Medulla oblongata (tissue), 1 donor: ENCODE data around the gene MECP2.
A peak's percentile ranks its signal among the peaks of the same experiment; 100 is the strongest.
"Not testable (repeated sequence)": the region's sequence is repeated elsewhere in the genome, so short reads cannot be mapped to it uniquely, and the experiment has no call there.

Source experiments
- DNase-seq: peaks from one replicate; pipeline ENCODE4 v3.0.0-alpha.2; 2015; ENCODE audit errors: extremely low spot score

The MECP2 gene

GRCh38 chrX:154017766-154018517, 79.6 kb downstream of the MECP2 start:
- DNase-seq = no peak

DNA sequence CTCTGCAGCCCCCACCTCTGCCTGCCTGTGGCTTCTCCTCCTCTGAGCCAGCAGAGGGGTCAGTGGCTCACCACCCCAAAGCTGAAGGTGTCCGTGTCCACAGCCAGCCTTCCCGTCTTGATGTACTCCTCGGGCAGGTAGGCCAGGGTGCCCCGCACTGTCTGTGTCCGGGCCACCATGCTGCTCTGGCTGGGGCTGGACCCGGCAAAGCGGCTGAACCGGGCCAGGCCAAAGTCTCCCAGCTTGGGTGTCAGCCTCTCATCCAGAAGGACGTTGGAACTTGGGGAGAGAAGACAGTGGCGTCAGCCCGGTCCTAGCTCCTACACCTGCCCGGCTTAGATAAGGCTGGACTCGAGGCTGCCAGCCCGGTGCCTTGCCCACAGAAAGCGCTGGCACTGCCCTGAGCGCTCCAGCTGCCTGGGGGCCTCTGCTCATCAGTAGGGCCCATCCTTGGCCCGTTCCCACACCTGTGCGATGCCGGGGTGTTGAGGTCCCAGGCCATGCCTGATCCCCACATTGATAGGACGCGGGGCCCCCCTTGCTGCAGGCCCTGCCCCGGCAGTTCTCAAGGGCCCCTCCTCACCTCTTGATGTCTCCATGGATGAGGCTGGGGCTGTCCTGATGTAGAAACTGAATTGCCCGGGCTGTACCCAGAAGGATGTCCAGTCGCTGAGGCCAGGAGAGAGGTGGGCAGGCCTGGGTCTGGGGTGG, 81.0 kb downstream of the MECP2 start:
- no peak for DNase-seq

DNA sequence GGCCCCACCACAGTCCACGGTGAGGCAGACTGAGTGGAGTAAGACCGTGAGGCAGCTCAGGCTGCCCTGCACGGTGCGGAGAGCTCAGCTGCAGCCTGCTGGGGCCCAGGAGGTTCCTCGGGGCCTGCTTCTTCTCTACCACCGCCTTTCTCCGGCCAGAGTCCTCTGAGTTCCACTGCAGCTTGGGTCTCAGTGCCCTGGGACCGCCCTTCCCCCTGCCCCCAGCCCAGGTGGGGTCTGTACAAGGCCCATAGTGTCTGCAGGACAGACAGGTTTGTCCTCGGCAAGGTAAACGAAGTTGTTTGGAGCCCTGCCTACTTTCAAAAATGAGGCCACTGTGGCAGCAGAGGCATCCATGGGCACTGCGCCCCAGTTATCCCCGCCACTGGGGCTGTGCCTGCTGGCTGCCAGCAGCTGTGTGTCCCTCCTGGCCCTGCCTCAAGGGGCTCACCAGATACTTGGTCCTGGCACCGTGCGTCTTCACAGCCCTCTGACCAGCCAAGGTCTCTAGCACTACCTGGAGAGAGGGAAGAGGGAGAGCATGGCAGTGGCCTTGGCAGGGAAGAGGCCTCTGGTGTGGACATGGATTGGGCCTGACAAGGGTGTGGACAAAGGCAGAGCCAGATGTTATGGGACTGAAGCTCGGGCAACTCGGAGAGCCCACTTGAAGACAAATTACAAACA, 81.8 kb downstream of the MECP2 start:
- DNase-seq = no peak

- DNase-seq = no peak
Observed at GRCh38 chrX:154014429-154015380, 82.8 kb downstream of the MECP2 start.

GRCh38 chrX:154013614-154014360, 83.7 kb downstream of the MECP2 start:
- peak; percentile 43 for DNase-seq

GRCh38 chrX:154013001-154013421, 84.5 kb downstream of the MECP2 start:
- DNase-seq = peak; percentile 42

DNA sequence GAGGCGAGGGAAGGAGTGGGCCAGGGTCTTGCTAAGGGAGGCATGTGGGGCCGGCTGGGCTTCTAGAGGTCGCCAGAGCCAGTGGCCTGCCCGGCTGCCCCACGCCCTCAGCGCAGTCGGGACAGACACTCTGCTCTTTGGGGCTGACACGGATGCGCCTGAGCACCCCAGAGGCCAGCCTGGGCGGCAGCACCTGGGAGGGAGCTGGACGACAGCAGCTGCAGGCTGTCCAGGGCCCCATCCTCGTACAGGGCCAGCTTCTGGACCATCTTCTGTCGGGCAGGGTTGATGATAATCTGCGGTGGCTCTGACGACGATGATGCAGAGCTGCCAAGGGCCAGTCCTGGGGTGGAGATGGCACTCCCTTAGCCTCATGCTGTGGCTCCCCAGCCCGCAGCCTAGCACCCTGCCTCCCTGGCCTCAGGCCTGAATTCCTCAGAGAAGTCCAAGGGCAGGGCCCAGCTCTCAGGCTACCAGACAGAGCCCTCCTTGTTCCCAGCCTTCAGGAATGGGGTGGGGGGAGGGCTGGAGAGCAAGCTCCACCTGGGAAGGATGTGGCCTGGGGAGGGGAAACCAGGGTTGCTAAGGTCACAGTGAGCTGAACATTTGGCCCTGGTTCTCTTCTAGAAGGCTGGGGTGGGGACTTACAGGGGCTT, 85.1 kb downstream of the MECP2 start:
- DNase-seq = peak; percentile 56

DNA sequence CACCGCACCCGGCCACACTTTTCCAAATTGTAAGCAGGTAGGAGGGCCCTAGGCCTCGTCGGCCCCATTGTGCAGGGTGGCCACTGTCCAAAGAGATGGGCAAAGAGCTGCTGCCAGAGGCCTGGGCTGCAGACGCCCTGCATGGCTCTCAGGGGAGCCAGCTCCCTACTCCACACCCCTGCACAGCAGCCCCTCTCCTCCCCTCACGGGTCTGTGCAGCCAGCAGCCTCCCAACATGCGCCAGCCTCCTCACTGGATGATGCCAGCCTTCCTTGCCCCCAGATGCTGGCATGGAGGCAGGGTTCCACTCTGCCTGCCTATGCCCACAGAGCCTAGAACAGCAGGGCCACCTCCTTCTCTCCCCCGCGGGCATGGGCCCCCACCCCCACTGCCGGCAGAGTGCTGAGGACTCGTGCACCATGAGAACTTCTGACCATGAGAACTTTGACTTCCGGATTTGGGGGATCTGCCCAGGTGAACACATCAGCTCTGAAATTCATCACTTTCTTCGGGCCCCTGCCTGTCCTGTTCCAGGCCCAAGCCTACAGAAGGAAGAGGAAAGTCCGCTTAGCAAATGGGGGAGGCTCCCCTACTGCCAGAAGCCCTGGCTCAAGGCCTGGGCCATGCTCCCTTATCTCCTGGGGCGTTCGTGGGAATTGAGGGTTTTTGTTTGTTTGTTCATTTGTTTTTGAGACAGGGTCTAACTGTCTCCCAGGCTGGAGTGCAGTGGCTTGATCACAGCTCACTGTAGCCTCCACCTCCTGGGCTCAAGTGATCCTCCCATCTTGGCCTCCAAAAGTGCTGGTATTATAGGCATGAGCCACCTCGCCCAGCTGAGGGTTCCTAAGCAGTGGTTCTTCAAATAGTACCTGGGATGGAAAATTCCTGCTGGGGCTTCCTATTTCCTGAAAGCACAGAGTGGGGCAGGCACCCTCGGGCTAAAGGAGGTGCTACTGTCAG, 85.9 kb downstream of the MECP2 start:
- DNase-seq = peak; percentile 1

DNA sequence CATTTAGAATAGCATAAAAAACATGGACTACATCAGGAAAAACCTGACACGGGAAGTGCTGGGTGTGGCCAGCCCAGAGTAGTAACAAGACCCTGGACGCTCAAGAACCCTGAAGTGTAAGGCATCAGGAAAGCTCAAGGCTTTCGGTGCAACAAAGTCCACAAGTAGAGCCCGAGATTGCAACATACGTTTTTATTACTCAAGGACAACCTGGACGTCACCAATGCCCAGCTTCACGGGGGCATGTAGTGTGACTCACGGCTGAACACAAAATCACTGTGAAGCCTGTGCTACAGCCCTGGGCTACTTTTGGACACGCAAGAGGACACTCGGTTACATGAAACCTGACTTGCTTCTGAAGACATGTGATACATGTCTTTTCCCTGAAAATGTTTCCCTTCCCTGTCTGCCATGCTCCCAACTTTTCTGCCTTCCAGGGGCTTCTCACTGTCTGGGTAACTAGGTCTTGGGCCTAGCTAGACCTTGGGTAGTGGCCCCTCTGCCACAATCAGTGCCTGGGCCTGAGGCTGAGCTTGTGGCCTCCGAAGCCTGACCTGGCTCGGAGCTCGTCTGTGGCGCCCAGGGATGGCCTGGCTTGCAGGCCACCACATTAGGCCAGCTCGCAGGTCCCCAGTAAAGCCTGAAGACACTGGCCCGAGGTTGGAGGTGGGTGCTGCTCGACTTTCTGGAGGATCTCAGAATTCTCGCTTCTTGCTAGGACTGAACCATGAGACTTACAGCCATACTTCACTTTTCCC, 87.0 kb downstream of the MECP2 start:
- DNase-seq = no peak

DNA sequence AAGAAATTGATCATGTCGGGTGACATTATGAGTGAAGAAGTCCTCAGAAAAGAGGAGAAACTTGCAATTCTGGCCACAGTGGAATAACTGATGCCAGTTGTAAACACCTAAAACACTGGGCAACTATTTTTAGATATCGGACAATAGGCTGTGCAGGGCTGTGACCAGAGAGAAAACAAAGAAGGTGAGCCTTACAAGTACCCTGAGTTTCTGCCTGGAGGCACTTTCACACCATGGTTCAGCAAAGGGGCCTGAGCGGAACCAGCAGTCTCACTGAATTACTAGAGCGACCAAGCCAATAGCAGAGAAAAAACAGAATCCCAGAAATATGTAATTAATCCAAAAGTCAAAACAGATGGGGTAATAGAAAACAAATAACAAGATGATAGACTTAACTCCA, 89.0 kb downstream of the MECP2 start:
- no peak for DNase-seq

GRCh38 chrX:154006947-154007346, 90.6 kb downstream of the MECP2 start:
- DNase-seq = no peak

- DNase-seq = no peak
Observed at GRCh38 chrX:154004315-154004714, 93.2 kb downstream of the MECP2 start.

- peak; percentile 56 for DNase-seq
Observed at GRCh38 chrX:154002215-154002719, 95.2 kb downstream of the MECP2 start.

- DNase-seq = no peak
Observed at GRCh38 chrX:154000051-154000450, 97.5 kb downstream of the MECP2 start.

DNA sequence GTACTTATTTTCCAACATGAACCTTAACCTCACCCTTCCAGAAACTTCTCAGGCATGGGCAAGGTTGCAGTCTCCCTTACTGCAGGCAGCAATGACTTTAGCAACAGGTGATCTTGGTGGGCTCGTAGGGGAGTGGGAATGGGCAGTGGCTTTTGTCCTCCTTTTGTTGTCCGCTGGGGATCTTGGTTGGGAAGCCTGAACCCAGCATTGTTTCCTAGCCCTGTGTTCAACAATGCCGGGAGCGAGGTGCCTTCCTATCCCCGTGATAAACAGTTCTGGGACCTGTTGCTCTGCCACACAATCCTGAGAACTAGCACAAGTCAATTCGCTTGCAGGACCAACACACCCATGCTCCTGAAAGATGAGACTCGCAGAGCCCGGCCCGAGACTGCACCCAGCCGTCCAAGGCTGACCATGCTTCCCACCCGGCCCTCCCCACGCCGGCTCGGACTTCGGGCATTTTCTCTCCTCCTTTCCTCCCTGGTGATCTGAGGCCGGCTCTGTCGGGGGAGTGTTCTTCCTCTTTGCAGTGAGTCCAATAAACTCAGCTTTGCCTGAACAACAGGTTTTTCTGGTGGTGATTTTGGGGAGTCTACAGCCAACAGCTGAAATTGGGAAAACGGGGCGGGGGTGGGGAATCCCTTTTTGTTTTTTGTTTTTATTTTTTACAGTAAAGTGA, 98.0 kb downstream of the MECP2 start:
- DNase-seq = no peak

DNA sequence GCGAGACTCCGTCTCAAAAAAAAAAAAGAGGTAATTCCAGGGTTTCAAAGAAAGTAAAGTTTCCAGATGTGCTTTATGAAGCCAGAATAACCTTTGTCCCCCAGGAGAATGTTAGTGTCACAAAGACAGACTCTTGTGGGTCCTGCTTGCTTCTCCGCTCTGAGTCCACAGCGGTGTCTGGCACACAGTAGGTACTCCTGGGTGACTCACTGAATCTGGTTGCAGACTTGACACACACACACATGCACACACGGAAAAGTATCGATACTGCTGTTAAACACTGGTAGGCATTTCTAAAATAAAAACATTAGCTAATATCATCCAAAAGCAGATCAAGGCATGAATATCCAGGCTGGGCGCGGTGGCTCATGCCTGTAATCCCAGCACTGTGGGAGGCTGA, 102.0 kb downstream of the MECP2 start:
- DNase-seq = no peak

- DNase-seq = not testable (repeated sequence)
Observed at GRCh38 chrX:153994398-153994797, 103.1 kb downstream of the MECP2 start.

DNA sequence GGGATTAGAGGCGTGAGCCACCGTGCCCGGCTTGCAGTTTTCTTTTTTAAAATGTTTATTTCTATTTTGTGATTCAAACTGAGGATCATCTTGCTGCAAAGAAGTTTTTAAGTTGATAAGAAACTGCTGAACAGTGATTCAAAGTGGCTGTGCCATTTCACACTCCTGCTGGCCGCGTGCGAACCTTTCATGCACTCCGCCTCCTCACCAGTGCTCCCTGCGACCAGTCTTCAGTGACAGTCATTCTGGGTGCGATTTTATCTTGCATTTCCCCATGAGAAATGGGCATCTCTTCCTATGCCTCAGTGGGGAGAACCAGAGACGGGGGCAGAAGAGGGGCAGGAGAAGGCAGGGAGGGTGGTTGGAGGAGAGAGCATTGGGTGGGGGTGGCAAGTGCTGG, 103.5 kb downstream of the MECP2 start:
- DNase-seq = no peak
